HG02973 (cell line): ENCODE measurements around the gene FBXO34.
"Not testable (repeated sequence)": the region's sequence is repeated elsewhere in the genome, so short reads cannot be mapped to it uniquely, and the experiment has no call there.

ENCODE experiments used
- ATAC-seq: cut with Tn5 transposase; IDR thresholded peaks from one replicate; pipeline ENCODE4 v1.9.1; 2021; ENCODE audit warnings: moderate library complexity; ENCODE audit not compliant: unreplicated experiment

Gene FBXO34

DNA sequence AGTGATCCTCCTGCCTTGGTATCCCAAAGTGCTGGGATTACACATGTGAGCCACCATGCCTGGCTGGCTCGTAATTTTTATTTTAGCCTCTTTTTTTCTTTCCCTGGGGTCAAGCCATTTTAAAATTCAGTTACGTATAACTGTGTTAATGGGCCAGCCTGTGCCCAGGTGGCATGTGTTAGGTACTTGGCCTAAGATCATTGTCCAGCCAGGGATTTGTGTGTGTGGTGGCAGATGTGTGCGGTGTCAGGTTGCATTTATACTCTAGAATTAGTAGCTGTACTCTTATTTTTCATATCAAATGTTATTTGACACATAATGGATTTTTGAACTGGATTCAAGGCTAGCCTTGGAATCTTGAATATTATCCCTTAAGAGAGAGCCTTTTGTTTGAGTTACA, 69.3 kb downstream of the FBXO34 start:
- ATAC-seq, result no peak

GRCh38 chr14:55341781-55342180, 70.6 kb downstream of the FBXO34 start:
- no peak for ATAC-seq

GRCh38 chr14:55344582-55345163, 73.5 kb downstream of the FBXO34 start:
- ATAC-seq, result not testable (repeated sequence)

DNA sequence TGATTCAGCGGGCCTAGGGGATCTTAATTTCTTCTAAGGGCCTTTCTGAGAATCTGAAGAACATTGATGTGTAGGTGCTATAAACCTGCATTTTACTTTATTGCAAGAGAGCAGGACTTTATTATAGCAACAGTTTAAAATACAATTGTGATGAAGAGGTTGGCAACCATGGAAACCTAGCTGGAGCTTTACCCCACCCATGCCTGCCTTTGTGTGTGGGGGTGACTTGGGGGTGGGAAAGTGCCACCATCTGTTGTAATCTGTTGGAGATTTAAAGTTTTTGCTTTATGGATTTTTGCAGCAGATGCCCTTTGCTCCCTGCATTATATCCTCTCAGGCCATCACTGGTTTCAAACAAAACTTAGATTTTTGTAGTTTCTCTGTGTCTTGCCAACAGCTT, 75.8 kb downstream of the FBXO34 start:
- no peak for ATAC-seq

DNA sequence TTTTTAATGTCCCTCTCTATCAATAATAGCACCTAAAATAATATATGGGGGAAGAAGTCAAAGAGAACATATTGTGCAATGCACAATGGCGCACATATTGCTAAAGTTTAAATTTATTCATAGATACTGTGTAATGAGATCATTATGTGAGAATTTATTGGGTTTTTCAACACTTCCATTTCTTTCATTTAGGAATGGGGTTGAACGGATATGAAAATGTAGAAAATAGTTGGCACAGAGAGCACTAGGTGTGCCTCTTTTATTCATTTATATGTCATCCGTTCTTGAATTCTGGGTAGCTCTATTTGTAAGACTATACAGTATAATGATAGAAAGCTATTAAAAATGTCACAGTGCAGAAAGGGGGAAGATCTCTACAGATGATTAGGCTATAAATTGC, 76.5 kb downstream of the FBXO34 start:
- ATAC-seq, result no peak

GRCh38 chr14:55348766-55349453, 77.7 kb downstream of the FBXO34 start:
- ATAC-seq, result no peak

DNA sequence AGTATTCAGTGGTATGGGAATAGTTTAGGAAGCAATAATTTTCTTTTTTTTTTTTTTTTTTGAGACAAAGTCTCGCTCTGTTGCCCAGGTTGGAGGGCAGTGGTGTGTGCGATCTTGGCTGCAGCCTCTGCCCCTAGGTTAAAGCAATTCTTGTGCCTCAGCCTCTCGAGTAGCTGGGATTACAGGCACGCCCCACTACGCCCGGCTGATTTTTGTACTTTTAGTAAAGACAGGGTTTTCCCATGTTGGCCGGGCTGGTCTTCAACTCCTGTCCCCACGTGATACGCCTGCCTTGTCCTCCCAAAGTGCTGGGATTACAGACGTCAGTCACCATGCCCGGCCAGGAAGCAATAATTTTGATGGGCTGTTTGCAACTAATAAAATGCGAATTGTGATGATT, 78.3 kb downstream of the FBXO34 start:
- ATAC-seq, result no peak

- no peak for ATAC-seq
These were observed 79.2 kb downstream of the FBXO34 start for GRCh38 chr14:55350461-55350860.

- ATAC-seq, result no peak
These were observed 79.9 kb downstream of the FBXO34 start for GRCh38 chr14:55351111-55351510.

GRCh38 chr14:55352201-55352600, 81.0 kb downstream of the FBXO34 start:
- no peak for ATAC-seq

GRCh38 chr14:55353686-55354467, 82.7 kb downstream of the FBXO34 start:
- no peak for ATAC-seq

DNA sequence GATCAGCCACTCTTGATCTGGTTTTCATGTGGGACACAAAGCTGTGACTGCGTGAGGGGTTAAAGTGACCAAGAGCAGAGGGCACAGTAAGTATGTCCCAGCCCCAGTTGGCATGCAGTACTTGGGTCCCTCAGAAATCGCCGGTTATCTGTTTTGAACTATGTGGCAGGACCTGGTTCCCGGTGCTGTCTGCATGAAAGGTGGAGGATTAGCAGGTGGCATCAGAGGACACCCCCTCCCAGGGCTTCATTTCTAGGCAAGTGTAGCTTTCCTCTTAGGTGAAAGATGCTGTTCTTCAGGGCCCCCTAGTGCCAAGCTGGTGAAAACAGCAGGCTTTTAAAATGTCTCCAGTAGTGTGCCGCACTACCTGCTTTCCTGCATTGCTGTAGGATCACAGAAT, 83.3 kb downstream of the FBXO34 start:
- ATAC-seq, result no peak

GRCh38 chr14:55355922-55356321, 84.7 kb downstream of the FBXO34 start:
- ATAC-seq, result no peak

- ATAC-seq, result no peak
These were observed 85.7 kb downstream of the FBXO34 start for GRCh38 chr14:55356913-55357312.

DNA sequence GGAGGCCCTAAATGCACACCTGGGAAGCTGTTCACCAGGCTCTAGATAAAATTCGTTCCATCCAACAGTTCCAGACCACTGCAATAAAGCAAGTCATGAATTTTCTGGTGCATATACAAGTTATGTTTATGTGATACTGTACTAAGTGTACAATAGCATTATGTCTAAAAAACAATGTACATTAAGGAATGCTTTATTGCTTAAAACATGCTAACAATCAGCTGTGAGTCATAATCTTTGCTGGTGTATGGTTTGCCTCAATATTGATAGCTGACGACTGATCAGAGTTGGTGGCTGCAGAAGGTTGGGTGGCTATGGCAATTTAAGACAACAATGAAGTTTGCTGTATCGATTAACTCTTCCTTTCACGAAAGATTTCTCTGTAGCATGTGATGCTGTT, 88.1 kb downstream of the FBXO34 start:
- no peak for ATAC-seq

DNA sequence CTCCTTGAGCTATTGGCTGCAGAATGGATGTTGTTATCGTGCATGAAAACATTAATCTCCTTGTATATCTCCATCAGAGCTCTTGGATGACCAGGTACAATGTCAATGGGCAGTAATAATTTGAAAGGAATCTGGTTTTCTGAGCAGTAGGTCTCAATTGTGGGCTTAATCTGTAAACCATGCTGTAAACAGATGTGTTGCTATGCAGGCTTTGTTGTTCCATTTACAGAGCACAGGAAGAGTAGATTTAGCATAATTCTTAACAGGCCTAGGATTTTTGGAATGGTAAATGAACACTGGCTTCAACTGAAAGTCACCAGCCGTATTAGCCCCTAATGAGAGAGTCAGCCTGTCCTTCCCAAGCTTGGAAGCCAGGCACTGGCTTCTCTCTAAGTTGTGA, 90.0 kb downstream of the FBXO34 start:
- no peak for ATAC-seq

DNA sequence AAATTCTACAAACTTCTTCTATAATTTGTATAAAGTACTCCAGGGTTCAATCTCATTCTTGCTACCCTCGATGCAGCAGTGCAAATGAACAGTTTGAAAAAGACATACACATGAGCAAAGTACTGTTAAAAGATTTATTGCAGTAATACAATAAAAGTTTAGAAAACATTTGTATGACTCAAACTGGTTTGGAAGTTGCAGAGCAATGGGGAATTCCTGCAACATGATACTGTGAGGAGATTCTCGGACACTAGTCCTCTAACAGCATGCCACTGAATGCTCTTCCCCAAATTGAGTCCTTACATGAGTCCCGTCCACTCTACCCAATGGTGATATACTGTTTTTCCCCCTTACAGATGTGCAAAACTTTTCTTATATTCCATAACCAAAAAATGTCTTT, 95.0 kb downstream of the FBXO34 start:
- no peak for ATAC-seq

GRCh38 chr14:55370883-55371455, 99.7 kb downstream of the FBXO34 start:
- no peak for ATAC-seq

DNA sequence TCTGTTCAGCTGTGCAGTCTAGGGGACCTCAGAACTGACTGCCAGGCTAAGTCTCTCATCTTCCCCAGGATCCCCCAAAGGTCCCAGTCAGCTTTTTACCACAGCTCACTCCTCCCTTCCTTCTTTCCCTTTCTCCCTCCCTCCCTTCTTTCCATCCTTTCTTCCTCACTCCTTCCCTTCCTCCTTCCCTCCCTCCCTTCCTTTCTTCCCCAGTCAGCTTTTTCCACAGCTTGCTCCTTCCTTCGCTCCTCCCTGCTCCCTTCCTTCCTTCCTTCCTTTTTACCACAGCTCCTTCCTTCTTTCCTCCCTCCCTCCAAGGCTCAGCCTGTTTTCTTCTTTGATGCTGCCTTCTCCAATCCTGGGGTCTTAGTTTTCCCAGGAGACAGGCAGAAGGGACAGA, 101.2 kb downstream of the FBXO34 start:
- no peak for ATAC-seq

DNA sequence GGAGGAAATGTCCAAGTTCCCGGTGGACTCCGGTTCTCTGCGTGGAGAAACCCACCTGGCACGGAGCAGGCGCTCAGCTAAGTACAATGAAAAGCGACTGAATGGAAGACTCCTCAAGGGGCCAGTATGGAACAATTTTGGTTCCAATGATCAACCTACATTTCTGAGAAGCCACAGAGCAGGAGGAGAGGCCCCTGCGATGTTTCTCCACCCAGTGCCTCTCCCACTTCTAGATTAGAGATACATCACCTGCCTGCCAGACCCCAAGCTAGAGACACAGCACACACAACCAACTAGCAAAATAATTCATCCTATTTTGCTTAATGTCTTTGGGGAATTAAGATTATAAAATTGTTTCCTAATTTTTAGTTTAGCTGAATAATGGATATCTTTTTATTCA, 101.6 kb downstream of the FBXO34 start:
- ATAC-seq, result no peak

GRCh38 chr14:55373784-55374705, 102.8 kb downstream of the FBXO34 start:
- ATAC-seq, result no peak
